LNCaP clone FGC (cell line): ENCODE data around the gene PYGB.

Experiments
- DNase-seq: peaks from one replicate; pipeline ENCODE4 v3.0.0-alpha.2; 2011; ENCODE audit warnings: low read depth
- H3K4me3 ChIP-seq: 2 replicates; pipeline ENCODE4 v1.5.1; 2011; ENCODE audit warnings: mild to moderate bottlenecking, low read depth, low read length, control low read depth
- TF ChIP-seq, protein P1 (sequence below): IDR thresholded peaks from 2 replicates; pipeline ENCODE4 v1.5.1; 2012; ENCODE audit warnings: mild to moderate bottlenecking; ENCODE audit not compliant: control insufficient read depth, insufficient read depth; ENCODE audit errors: extremely low read depth

Gene PYGB

DNA sequence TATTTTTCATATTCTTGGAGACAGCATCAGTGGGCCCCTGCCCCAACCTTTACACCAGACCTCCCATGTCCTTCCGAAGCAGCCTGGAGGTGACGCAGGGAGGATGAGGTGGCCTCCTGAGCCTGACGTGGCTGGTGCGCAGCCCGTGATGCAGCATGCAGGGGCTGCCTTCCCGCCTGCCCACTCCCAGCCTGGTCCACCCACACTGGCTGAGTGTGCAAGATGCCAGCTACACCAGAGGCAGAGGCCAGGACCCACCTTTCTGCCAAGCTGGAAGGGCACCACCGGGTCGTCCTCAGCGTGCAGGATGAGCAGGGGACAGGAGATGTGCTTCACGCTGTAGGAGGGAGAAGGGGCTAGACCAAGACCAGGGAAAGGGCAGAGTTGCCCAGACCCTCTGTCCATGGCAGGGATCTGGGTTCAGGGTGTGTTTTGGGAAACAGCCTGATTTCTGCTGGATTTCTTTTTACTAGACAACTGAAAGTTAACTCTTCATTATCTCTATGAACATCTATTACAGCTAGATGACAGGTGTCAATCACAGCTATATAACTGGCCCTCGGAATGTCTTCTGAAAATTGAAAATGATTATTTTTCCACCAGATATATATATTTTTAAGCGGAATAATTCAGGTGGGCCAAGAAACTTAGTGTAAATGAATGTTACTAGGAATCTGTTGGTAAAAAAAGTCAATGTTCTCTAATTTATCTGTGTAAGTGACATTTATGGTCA lies 55.6 kb downstream of the PYGB start:
- no peak overlapping the region for H3K4me3 ChIP-seq
- DNase-seq = no peak
- TF ChIP-seq, protein P1, sequence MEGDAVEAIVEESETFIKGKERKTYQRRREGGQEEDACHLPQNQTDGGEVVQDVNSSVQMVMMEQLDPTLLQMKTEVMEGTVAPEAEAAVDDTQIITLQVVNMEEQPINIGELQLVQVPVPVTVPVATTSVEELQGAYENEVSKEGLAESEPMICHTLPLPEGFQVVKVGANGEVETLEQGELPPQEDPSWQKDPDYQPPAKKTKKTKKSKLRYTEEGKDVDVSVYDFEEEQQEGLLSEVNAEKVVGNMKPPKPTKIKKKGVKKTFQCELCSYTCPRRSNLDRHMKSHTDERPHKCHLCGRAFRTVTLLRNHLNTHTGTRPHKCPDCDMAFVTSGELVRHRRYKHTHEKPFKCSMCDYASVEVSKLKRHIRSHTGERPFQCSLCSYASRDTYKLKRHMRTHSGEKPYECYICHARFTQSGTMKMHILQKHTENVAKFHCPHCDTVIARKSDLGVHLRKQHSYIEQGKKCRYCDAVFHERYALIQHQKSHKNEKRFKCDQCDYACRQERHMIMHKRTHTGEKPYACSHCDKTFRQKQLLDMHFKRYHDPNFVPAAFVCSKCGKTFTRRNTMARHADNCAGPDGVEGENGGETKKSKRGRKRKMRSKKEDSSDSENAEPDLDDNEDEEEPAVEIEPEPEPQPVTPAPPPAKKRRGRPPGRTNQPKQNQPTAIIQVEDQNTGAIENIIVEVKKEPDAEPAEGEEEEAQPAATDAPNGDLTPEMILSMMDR = no peak

- no peak overlapping the region for H3K4me3 ChIP-seq
- TF ChIP-seq, protein P1 = no peak
- DNase-seq = no peak
Measured at GRCh38 chr20:25304025-25304549, 56.2 kb downstream of the PYGB start.

GRCh38 chr20:25306991-25307903 lies 59.4 kb downstream of the PYGB start:
- no peak overlapping the region for H3K4me3 ChIP-seq
- no peak for DNase-seq
- TF ChIP-seq, protein P1 = no peak

- DNase-seq = no peak
- no peak overlapping the region for H3K4me3 ChIP-seq
- TF ChIP-seq, protein P1 = no peak
Measured at GRCh38 chr20:25308083-25308491, 60.2 kb downstream of the PYGB start.

- no peak for DNase-seq
- no peak overlapping the region for H3K4me3 ChIP-seq
- TF ChIP-seq, protein P1 = no peak
Measured at GRCh38 chr20:25308671-25309394, 60.9 kb downstream of the PYGB start.
